ENCODE measurements around the gene PPP2R2D. TPM values are rescaled to one million over a fixed set of nuclear protein-coding genes. Genes with fewer than 3 reads are reported as not detected.

PPP2R2D gene
- total RNA-seq, 2 donors from 2014 or later, result 35.5 to 37.5 TPM

GRCh38 chr10:131889755-131890154, 11.1 kb upstream of the PPP2R2D start:
- Mint-ChIP-seq H3K9me3 (no peaks in the 10 kb centered on the region), H3K4me1 (peaks cover 9% of the 10 kb centered on the region), H3K27me3 (ENCODE audit: insufficient read depth) (peaks cover 33% of the 10 kb centered on the region), H3K36me3 (ENCODE audit: low read depth) (no peaks in the 10 kb centered on the region), H3K27ac (no peak overlapping the region), H3K4me3 (no peak overlapping the region)
- 92 to 100% methylated on average over 3 to 9 of the region's 9 CpGs for WGBS, 2 experiments (ENCODE audit: insufficient coverage in 1 of 2, insufficient read length in 1 of 2)
- no peak for TF ChIP-seq CTCF (conservative IDR thresholded peaks at IDR 0.05)
- no peaks in the 10 kb centered on the region for H3K36me3 ChIP-seq (ENCODE audit: control insufficient read depth, insufficient read depth, low read length)
- no peaks in the 10 kb centered on the region for H3K9me3 ChIP-seq (ENCODE audit: control insufficient read depth, low read length)
- peaks cover 32% of the 10 kb centered on the region for H3K27me3 ChIP-seq (ENCODE audit: control insufficient read depth, insufficient read depth, low read length, poor library complexity, severe bottlenecking)
- H3K4me3 ChIP-seq (ENCODE audit: low read length), result no peak overlapping the region
- H3K9ac ChIP-seq (ENCODE audit: extremely low read depth, low read length, poor library complexity, severe bottlenecking), result no peak overlapping the region
- no peak overlapping the region for H3K27ac ChIP-seq (ENCODE audit: low read depth, low read length)
- H3K4me1 ChIP-seq (ENCODE audit: control insufficient read depth, insufficient read depth, low read length), result no peaks in the 10 kb centered on the region
- peak; percentile 27 for DNase-seq

- peaks cover 39% of the 10 kb centered on the region for H3K27me3 Mint-ChIP-seq (ENCODE audit: insufficient read depth)
- Histone ChIP-seq H3K9ac (ENCODE audit: extremely low read depth, low read length, poor library complexity, severe bottlenecking) (no peak overlapping the region), H3K4me1 (ENCODE audit: control insufficient read depth, insufficient read depth, low read length) (no peaks in the 10 kb centered on the region), H3K9me3 (ENCODE audit: control insufficient read depth, low read length) (no peaks in the 10 kb centered on the region), H3K36me3 (ENCODE audit: control insufficient read depth, insufficient read depth, low read length) (no peaks in the 10 kb centered on the region), H3K27ac (ENCODE audit: low read depth, low read length) (no peak overlapping the region), H3K27me3 (ENCODE audit: control insufficient read depth, insufficient read depth, low read length, poor library complexity, severe bottlenecking) (peaks cover 39% of the 10 kb centered on the region), H3K4me3 (ENCODE audit: low read length) (no peak overlapping the region)
- H3K36me3 Mint-ChIP-seq (ENCODE audit: low read depth), result no peaks in the 10 kb centered on the region
- H3K27ac Mint-ChIP-seq, result no peak overlapping the region
- TF ChIP-seq CTCF (conservative IDR thresholded peaks at IDR 0.05), result no peak
- DNase-seq, result no peak
- 89 to 92% methylated on average over 7 to 11 of the region's 11 CpGs for WGBS, 2 experiments (ENCODE audit: insufficient coverage in 1 of 2, insufficient read length in 1 of 2)
- H3K4me1 Mint-ChIP-seq, result peaks cover 8% of the 10 kb centered on the region
- no peaks in the 10 kb centered on the region for H3K9me3 Mint-ChIP-seq
- no peak overlapping the region for H3K4me3 Mint-ChIP-seq
Observed at GRCh38 chr10:131890276-131891195, 10.3 kb upstream of the PPP2R2D start.

- no peak overlapping the region for H3K4me3 ChIP-seq (ENCODE audit: low read length)
- peaks cover under 1% of the 10 kb centered on the region for H3K4me1 Mint-ChIP-seq
Observed at GRCh38 chr10:131891196-131891928, 9.4 kb upstream of the PPP2R2D start.

More at GRCh38 chr10:131891196-131891928, 9.4 kb upstream of the PPP2R2D start:
- Histone ChIP-seq H3K9ac (ENCODE audit: extremely low read depth, low read length, poor library complexity, severe bottlenecking) (no peak overlapping the region), H3K9me3 (ENCODE audit: control insufficient read depth, low read length) (no peaks in the 10 kb centered on the region), H3K27me3 (ENCODE audit: control insufficient read depth, insufficient read depth, low read length, poor library complexity, severe bottlenecking) (peaks cover 41% of the 10 kb centered on the region), H3K4me1 (ENCODE audit: control insufficient read depth, insufficient read depth, low read length) (no peaks in the 10 kb centered on the region), H3K27ac (ENCODE audit: low read depth, low read length) (no peak overlapping the region), H3K36me3 (ENCODE audit: control insufficient read depth, insufficient read depth, low read length) (no peaks in the 10 kb centered on the region)
- DNase-seq, result peak; percentile 92
- H3K27me3 Mint-ChIP-seq (ENCODE audit: insufficient read depth), result peaks cover 42% of the 10 kb centered on the region
- peak; percentile 66 for TF ChIP-seq CTCF (conservative IDR thresholded peaks at IDR 0.05)
- H3K4me3 Mint-ChIP-seq, result no peak overlapping the region
- H3K9me3 Mint-ChIP-seq, result no peaks in the 10 kb centered on the region
- H3K36me3 Mint-ChIP-seq (ENCODE audit: low read depth), result no peaks in the 10 kb centered on the region
- no peak overlapping the region for H3K27ac Mint-ChIP-seq
- WGBS, 2 experiments (ENCODE audit: insufficient coverage in 1 of 2, insufficient read length in 1 of 2), result 62 to 65% methylated on average over 19 to 24 of the region's 24 CpGs

All from endodermal cell (in vitro differentiated cells).